Neural cell (in vitro differentiated cells): Measurements from ENCODE around the gene PTPRS. TPM values are rescaled to one million over a fixed set of nuclear protein-coding genes. Genes with fewer than 3 reads are reported as not detected.

Experiments used
- H2AFZ ChIP-seq: fragments of 200-600, 300-800 bp; sonication (generic), shearing (Covaris generic); 2 replicates; pipeline ENCODE4 v1.6.0; 2014; ENCODE audit warnings: low read depth, mild to moderate bottlenecking, antibody characterized with exemption, low read length, moderate library complexity
- H3F3A ChIP-seq: fragments of 200-600 bp; shearing (Covaris generic); 2 replicates; pipeline ENCODE4 v1.6.1; 2016; ENCODE audit warnings: mild to moderate bottlenecking, moderate library complexity, mixed read lengths, antibody characterized with exemption, low read length; ENCODE audit not compliant: insufficient read depth, poor library complexity, severe bottlenecking
- H3K27ac ChIP-seq: fragments of 200-600, 300-800 bp; sonication (generic), shearing (Covaris generic); 2 replicates; pipeline ENCODE4 v1.5.1; 2014; ENCODE audit warnings: mild to moderate bottlenecking, low read length, moderate library complexity
- H3K27me3 ChIP-seq: fragments of 300-800, 200-600 bp; sonication (generic), shearing (Covaris generic); 2 replicates; pipeline ENCODE4 v1.6.0; 2014; ENCODE audit warnings: mild to moderate bottlenecking, low read depth, low read length, moderate library complexity; ENCODE audit not compliant: insufficient read depth
- H3K36me3 ChIP-seq: fragments of 300-800, 200-600 bp; sonication (generic), shearing (Covaris generic); 2 replicates; pipeline ENCODE4 v1.5.1; 2014; ENCODE audit warnings: mild to moderate bottlenecking, antibody characterized with exemption, low read length, moderate library complexity; ENCODE audit not compliant: insufficient read depth
- H3K4me2 ChIP-seq: fragments of 300-800, 200-600 bp; sonication (generic), shearing (Covaris generic); 2 replicates; pipeline ENCODE4 v1.6.0; 2014; ENCODE audit warnings: mild to moderate bottlenecking, low read length
- H3K4me3 ChIP-seq: fragments of 300-800, 200-600 bp; sonication (generic), shearing (Covaris generic); 2 replicates; pipeline ENCODE4 v1.5.1; 2014; ENCODE audit warnings: mild to moderate bottlenecking, low read length, moderate library complexity
- H3K79me2 ChIP-seq: fragments of 200-600 bp; shearing (Covaris generic); replicated peaks from 2 replicates; pipeline ENCODE4 v1.6.0; 2014; ENCODE audit warnings: mild to moderate bottlenecking, low read length, moderate library complexity; ENCODE audit not compliant: insufficient read depth
- H3K9ac ChIP-seq: fragments of 300-800, 200-600 bp; sonication (generic), shearing (Covaris generic); 2 replicates; pipeline ENCODE4 v1.6.1; 2016; ENCODE audit warnings: mild to moderate bottlenecking, low read length, mixed read lengths
- H3K9me2 ChIP-seq: fragments of 200-600 bp; shearing (Covaris generic); 2 replicates; pipeline ENCODE4 v1.6.1; 2016; ENCODE audit warnings: mild to moderate bottlenecking, low read length, mixed read lengths; ENCODE audit not compliant: insufficient read depth
- H3K9me3 ChIP-seq: fragments of 200-600, 300-800 bp; sonication (generic), shearing (Covaris generic); 2 replicates; pipeline ENCODE4 v1.6.1; 2016; ENCODE audit warnings: mild to moderate bottlenecking, mixed run types, low read length, moderate library complexity, mixed read lengths
- H4K20me1 ChIP-seq: fragments of 200-600 bp; shearing (Covaris generic); 2 replicates; pipeline ENCODE4 v1.6.1; 2016; ENCODE audit warnings: mild to moderate bottlenecking, mixed run types; ENCODE audit not compliant: insufficient read depth
- EP300 ChIP-seq: fragments of 450-650 bp; conservative IDR thresholded peaks from 2 replicates; pipeline ENCODE4 v1.6.1; 2014; ENCODE audit warnings: antibody characterized with exemption, mild to moderate bottlenecking, moderate library complexity; ENCODE audit not compliant: poor library complexity, severe bottlenecking
- MXI1 ChIP-seq: fragments of 450-650 bp; conservative IDR thresholded peaks from 2 replicates; pipeline ENCODE4 v1.6.1; 2014; ENCODE audit warnings: antibody characterized with exemption, mild to moderate bottlenecking; ENCODE audit not compliant: poor library complexity, severe bottlenecking
- POLR2AphosphoS5 ChIP-seq: IDR thresholded peaks from 2 replicates; pipeline ENCODE4 v1.6.1; 2012
- RAD21 ChIP-seq: fragments of 450-650 bp; conservative IDR thresholded peaks from 2 replicates; pipeline ENCODE4 v1.6.1; 2014; ENCODE audit warnings: antibody characterized with exemption, mild to moderate bottlenecking, moderate library complexity
- SMC3 ChIP-seq: fragments of 450-650 bp; conservative IDR thresholded peaks from 2 replicates; pipeline ENCODE4 v1.6.1; 2014; ENCODE audit warnings: antibody characterized with exemption, mild to moderate bottlenecking, moderate library complexity; ENCODE audit not compliant: poor library complexity
- TAF1 ChIP-seq: IDR thresholded peaks from 2 replicates; pipeline ENCODE4 v1.6.1; 2012; ENCODE audit warnings: low read depth
- polyA plus RNA-seq: library from polyadenylated mRNA; depleted of rRNA; stranded (reverse); fragments of >200 nt; gene quantifications from 2 replicates; pipeline ENCODE4 v1.2.3, GENCODE V29; 2014
- TF ChIP-seq, protein P1 (sequence below): IDR thresholded peaks from 2 replicates; pipeline ENCODE4 v1.6.1; 2012; ENCODE audit warnings: borderline replicate concordance
- TF ChIP-seq, protein P2 (sequence below): fragments of 450-650 bp; IDR thresholded peaks from 2 replicates; pipeline ENCODE4 v1.5.1; 2014; ENCODE audit warnings: antibody characterized with exemption, mild to moderate bottlenecking, moderate library complexity; ENCODE audit not compliant: poor library complexity, severe bottlenecking

The PTPRS gene
- polyA plus RNA-seq, 1 donor from 2014 or later = 121 TPM

DNA sequence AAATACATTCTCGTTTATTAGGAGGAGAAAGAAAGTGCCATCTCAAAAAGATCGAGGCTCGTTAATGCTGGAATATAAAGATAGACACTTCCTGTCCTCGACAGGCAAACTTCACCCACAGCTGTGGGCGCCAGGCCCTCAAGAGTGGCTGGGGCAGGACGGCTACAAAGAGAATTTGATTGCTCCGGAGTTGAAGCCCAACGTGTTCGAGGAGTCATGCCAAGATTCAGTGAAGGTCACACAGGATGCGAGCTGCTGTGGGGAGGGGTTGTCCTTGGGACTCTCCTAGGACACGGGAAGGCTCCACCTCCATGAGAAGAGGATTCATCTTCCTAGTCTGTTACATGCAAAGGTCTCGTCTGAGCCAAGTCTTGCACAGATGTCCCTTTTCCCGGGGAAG is 16.3 kb upstream of the PTPRS start:
- no peak overlapping the region for H3K27ac ChIP-seq
- no peak overlapping the region for H3K4me3 ChIP-seq
- H3K9me2 ChIP-seq = no peaks in the 10 kb centered on the region
- H2AFZ ChIP-seq = no peak overlapping the region
- H4K20me1 ChIP-seq = no peaks in the 10 kb centered on the region
- H3K27me3 ChIP-seq = no peaks in the 10 kb centered on the region
- H3F3A ChIP-seq = no peaks in the 10 kb centered on the region
- no peaks in the 10 kb centered on the region for H3K9me3 ChIP-seq
- no peak for TF ChIP-seq EP300
- TF ChIP-seq, protein P1, sequence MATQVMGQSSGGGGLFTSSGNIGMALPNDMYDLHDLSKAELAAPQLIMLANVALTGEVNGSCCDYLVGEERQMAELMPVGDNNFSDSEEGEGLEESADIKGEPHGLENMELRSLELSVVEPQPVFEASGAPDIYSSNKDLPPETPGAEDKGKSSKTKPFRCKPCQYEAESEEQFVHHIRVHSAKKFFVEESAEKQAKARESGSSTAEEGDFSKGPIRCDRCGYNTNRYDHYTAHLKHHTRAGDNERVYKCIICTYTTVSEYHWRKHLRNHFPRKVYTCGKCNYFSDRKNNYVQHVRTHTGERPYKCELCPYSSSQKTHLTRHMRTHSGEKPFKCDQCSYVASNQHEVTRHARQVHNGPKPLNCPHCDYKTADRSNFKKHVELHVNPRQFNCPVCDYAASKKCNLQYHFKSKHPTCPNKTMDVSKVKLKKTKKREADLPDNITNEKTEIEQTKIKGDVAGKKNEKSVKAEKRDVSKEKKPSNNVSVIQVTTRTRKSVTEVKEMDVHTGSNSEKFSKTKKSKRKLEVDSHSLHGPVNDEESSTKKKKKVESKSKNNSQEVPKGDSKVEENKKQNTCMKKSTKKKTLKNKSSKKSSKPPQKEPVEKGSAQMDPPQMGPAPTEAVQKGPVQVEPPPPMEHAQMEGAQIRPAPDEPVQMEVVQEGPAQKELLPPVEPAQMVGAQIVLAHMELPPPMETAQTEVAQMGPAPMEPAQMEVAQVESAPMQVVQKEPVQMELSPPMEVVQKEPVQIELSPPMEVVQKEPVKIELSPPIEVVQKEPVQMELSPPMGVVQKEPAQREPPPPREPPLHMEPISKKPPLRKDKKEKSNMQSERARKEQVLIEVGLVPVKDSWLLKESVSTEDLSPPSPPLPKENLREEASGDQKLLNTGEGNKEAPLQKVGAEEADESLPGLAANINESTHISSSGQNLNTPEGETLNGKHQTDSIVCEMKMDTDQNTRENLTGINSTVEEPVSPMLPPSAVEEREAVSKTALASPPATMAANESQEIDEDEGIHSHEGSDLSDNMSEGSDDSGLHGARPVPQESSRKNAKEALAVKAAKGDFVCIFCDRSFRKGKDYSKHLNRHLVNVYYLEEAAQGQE = no peak
- no peak overlapping the region for H3K9ac ChIP-seq
- no peak overlapping the region for H3K4me2 ChIP-seq
- no peaks in the 10 kb centered on the region for H3K79me2 ChIP-seq
- H3K36me3 ChIP-seq = no peaks in the 10 kb centered on the region

DNA sequence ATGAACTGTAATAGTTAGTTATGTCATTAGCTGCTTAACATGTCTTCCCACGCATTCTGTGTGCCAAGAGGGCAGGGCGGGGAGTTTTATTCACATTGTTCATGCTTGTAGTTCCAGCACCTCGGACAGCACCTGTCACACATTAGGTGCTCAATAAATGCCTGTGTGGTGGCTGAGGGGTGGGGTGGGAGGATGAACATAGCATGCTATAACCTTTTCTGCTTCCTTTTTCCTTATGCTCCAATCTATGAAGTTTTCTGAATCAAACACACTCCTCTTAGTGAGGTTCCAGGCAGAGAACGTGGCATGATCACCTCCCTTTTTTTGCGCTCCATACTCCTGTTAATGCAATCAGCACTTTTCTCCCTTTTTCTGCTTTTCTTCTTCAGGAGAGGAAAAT is 15.8 kb upstream of the PTPRS start:
- H3K9me2 ChIP-seq = no peaks in the 10 kb centered on the region

More for the DNA sequence above, 15.8 kb upstream of the PTPRS start:
- Histone ChIP-seq H4K20me1 (no peaks in the 10 kb centered on the region), H3K4me3 (no peak overlapping the region), H3K4me2 (no peak overlapping the region), H3K27me3 (no peaks in the 10 kb centered on the region), H3K36me3 (no peaks in the 10 kb centered on the region), H3F3A (no peaks in the 10 kb centered on the region), H3K9ac (no peak overlapping the region), H2AFZ (no peak overlapping the region), H3K27ac (no peak overlapping the region), H3K79me2 (no peaks in the 10 kb centered on the region), H3K9me3 (no peaks in the 10 kb centered on the region)
- TF ChIP-seq, protein P1 = no peak
- TF ChIP-seq POLR2AphosphoS5 (no peak), TAF1 (no peak), SMC3 (no peak), RAD21 (no peak), MXI1 (no peak)
- TF ChIP-seq, protein P2, sequence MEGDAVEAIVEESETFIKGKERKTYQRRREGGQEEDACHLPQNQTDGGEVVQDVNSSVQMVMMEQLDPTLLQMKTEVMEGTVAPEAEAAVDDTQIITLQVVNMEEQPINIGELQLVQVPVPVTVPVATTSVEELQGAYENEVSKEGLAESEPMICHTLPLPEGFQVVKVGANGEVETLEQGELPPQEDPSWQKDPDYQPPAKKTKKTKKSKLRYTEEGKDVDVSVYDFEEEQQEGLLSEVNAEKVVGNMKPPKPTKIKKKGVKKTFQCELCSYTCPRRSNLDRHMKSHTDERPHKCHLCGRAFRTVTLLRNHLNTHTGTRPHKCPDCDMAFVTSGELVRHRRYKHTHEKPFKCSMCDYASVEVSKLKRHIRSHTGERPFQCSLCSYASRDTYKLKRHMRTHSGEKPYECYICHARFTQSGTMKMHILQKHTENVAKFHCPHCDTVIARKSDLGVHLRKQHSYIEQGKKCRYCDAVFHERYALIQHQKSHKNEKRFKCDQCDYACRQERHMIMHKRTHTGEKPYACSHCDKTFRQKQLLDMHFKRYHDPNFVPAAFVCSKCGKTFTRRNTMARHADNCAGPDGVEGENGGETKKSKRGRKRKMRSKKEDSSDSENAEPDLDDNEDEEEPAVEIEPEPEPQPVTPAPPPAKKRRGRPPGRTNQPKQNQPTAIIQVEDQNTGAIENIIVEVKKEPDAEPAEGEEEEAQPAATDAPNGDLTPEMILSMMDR = no peak
